ENCODE measurements around the gene MITF.

MITF gene

GRCh38 chr3:69925506-69925905 is 186.2 kb downstream of the MITF start:
- DNase-seq = no peak

- no peak for DNase-seq
These were observed 187.1 kb downstream of the MITF start for GRCh38 chr3:69926385-69926784.

- DNase-seq = no peak
These were observed 188.3 kb downstream of the MITF start for GRCh38 chr3:69927571-69927970.

- no peak for DNase-seq
These were observed 189.8 kb downstream of the MITF start for GRCh38 chr3:69929019-69929418.

GRCh38 chr3:69930564-69930963 is 191.3 kb downstream of the MITF start:
- no peak for DNase-seq

GRCh38 chr3:69932087-69932486 is 192.8 kb downstream of the MITF start:
- DNase-seq = no peak

- DNase-seq = no peak
These were observed 193.2 kb downstream of the MITF start for GRCh38 chr3:69932501-69932900.

- DNase-seq = no peak
These were observed 195.1 kb downstream of the MITF start for GRCh38 chr3:69934398-69934797.

GRCh38 chr3:69936266-69936665 is 197.0 kb downstream of the MITF start:
- no peak for DNase-seq

GRCh38 chr3:69938061-69938460 is 198.8 kb downstream of the MITF start:
- no peak for DNase-seq

- DNase-seq = no peak
These were observed 199.7 kb downstream of the MITF start for GRCh38 chr3:69938931-69939330.

GRCh38 chr3:69941037-69941436 is 201.8 kb downstream of the MITF start:
- DNase-seq = no peak

- DNase-seq = no peak
These were observed 202.3 kb downstream of the MITF start for GRCh38 chr3:69941439-69942176.

GRCh38 chr3:69944931-69945493 is 205.7 kb downstream of the MITF start:
- no peak for DNase-seq

- no peak for DNase-seq
These were observed 209.1 kb downstream of the MITF start for GRCh38 chr3:69948246-69948862.

GRCh38 chr3:69951616-69952015 is 212.4 kb downstream of the MITF start:
- DNase-seq = no peak

- DNase-seq = no peak
These were observed 220.3 kb downstream of the MITF start for GRCh38 chr3:69959581-69959980.

GRCh38 chr3:69961706-69962439 is 222.6 kb downstream of the MITF start:
- DNase-seq = no peak

- DNase-seq = no peak
These were observed 224.4 kb downstream of the MITF start for GRCh38 chr3:69963643-69964042.

- no peak for DNase-seq
These were observed 227.9 kb downstream of the MITF start for GRCh38 chr3:69967156-69967555.

GRCh38 chr3:69970827-69971226 is 231.6 kb downstream of the MITF start:
- DNase-seq = no peak

- DNase-seq = no peak
These were observed 233.4 kb downstream of the MITF start for GRCh38 chr3:69972672-69973071.

GRCh38 chr3:69976021-69976420 is 236.8 kb downstream of the MITF start:
- no peak for DNase-seq
